SK-N-MC (cell line): ENCODE results near the gene DNAJC17.

ENCODE experiments used
- EZH2 ChIP-seq: fragments of 200-600 bp; sonication (generic); IDR thresholded peaks from one replicate; pipeline ENCODE4 v1.6.1; 2017; ENCODE audit warnings: antibody characterized with exemption
- FOXP2 ChIP-seq: optimal IDR thresholded peaks from 2 replicates; pipeline ENCODE3; 2011; ENCODE audit warnings: mild to moderate bottlenecking, moderate library complexity; ENCODE audit not compliant: insufficient read depth; ENCODE audit errors: extremely low read length, control extremely low read depth
- POLR2AphosphoS5 ChIP-seq: IDR thresholded peaks from 2 replicates; pipeline ENCODE4 v1.6.1; 2012; ENCODE audit warnings: mild to moderate bottlenecking, low read depth, low read length, borderline replicate concordance

DNA sequence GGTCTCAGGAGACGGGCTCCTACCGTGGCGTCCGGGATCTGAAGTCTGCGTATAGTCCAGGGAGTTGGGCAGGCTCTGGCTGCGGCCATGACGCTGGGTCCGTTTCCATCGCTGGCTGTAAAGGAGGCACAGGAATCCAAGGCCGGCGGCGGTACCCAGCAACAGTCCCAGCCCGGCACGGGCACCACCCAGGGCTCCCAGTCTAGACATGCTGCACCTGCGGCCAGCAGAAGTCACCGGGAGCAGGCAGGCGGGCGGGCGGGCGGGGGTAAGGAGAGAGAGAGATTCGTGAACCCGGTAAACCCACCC lies 52.7 kb downstream of the DNAJC17 start:
- TF ChIP-seq POLR2AphosphoS5 (no peak), EZH2 (no peak), FOXP2 (no peak)
